Peyer's patch (tissue), 4 donors: ENCODE data around the gene LAMA1. TPM values are rescaled to one million over a fixed set of nuclear protein-coding genes. Genes with fewer than 3 reads are reported as not detected.

Source experiments
- DNase-seq, 3 donors: peaks; one replicate each; pipeline ENCODE4 v3.0.0-alpha.2; 2017 to 2019
- H3K27ac ChIP-seq, 4 donors: fragments of 200-600 bp; sonication (generic); one replicate each; pipeline ENCODE4 v1.5.1; 2016 to 2019
- H3K27me3 ChIP-seq, 2 donors: fragments of 200-600 bp; sonication (generic); one replicate each; pipeline ENCODE4 v1.5.1; 2019
- H3K36me3 ChIP-seq, 3 donors: fragments of 200-600 bp; sonication (generic); one replicate each; pipeline ENCODE4 v1.5.1; 2016 to 2019
- H3K4me1 ChIP-seq, 4 donors: fragments of 200-600 bp; sonication (generic); one replicate each; pipeline ENCODE4 v1.5.1; 2016 to 2019
- H3K4me3 ChIP-seq, 4 donors: fragments of 200-600 bp; sonication (generic); 1 replicate in 3 of 4; 2 replicates in 1 of 4; pipeline ENCODE4 v1.5.1; 2016 to 2019; ENCODE audit warnings: mild to moderate bottlenecking in 1 of 4
- H3K9me3 ChIP-seq, 4 donors: fragments of 200-600 bp; sonication (generic); one replicate each; pipeline ENCODE4 v1.5.1; 2016 to 2019; ENCODE audit warnings: mild to moderate bottlenecking in 1 of 4
- CTCF ChIP-seq, 6 experiments: fragments of 450-650 bp in 4 of 6; fragments of 200-600 bp in 2 of 6; sonication (generic) in 1 of 6; IDR thresholded peaks; one replicate each; pipeline ENCODE4 v1.5.1; 2017 to 2019; ENCODE audit warnings: antibody characterized with exemption in 6 of 6, mild to moderate bottlenecking in 3 of 6, moderate library complexity in 1 of 6
- POLR2A ChIP-seq, 2 donors: fragments of 450-650 bp; IDR thresholded peaks; one replicate each; pipeline ENCODE4 v1.5.1; 2017; ENCODE audit warnings: antibody characterized with exemption in 2 of 2, mild to moderate bottlenecking in 2 of 2, moderate library complexity in 2 of 2
- total RNA-seq, 4 donors: library from RNA; depleted of rRNA; stranded (reverse); fragments of >200 nt; gene quantifications; one replicate each; pipeline ENCODE4 v1.1.0, GENCODE V29; 2016

LAMA1 gene
- total RNA-seq, 4 donors from 2014 or later = 1.8 to 3.5 (median 2.2) TPM; not detected in 1

GRCh38 chr18:7028625-7029024 is 89.0 kb downstream of the LAMA1 start:
- Histone ChIP-seq H3K27me3 (no peaks in the 10 kb centered on the region), H3K4me3 (no peak overlapping the region), H3K36me3 (no peaks in the 10 kb centered on the region), H3K9me3 (no peaks in the 10 kb centered on the region), H3K4me1 (no peaks in the 10 kb centered on the region), H3K27ac (no peak overlapping the region)
- no peak for DNase-seq
- TF ChIP-seq POLR2A (IDR thresholded peaks at IDR 0.05) = no peak
- TF ChIP-seq CTCF (IDR thresholded peaks at IDR 0.05) = no peak

GRCh38 chr18:7025194-7025593 is 92.4 kb downstream of the LAMA1 start:
- no peak overlapping the region for H3K4me3 ChIP-seq
- H3K4me1 ChIP-seq = no peaks in the 10 kb centered on the region
- TF ChIP-seq POLR2A (IDR thresholded peaks at IDR 0.05) (no peak), CTCF (IDR thresholded peaks at IDR 0.05) (no peak)
- H3K36me3 ChIP-seq = no peaks in the 10 kb centered on the region
- no peaks in the 10 kb centered on the region for H3K27me3 ChIP-seq
- no peak overlapping the region for H3K27ac ChIP-seq
- no peaks in the 10 kb centered on the region for H3K9me3 ChIP-seq
- DNase-seq = no peak

DNA sequence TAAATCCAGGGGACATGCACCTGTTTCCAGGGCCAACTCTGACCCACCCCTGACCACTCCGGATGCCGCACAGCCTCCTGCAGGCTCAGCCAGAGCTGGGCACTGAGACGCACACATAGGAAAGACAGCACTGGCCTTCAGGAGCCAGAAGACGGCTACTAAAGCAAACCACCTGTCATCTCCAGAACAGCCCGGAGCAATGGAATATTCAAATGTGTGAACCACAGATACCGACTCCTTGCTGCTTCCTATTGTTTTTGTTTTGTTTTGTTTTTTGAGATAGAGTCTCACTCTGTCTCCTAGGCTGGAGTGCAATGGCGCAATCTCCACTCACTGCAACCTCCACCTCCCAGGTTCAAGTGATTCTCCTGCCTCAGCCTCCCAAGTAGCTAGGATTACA is 94.0 kb downstream of the LAMA1 start:
- Histone ChIP-seq H3K4me3 (no peak overlapping the region), H3K9me3 (no peaks in the 10 kb centered on the region), H3K36me3 (no peaks in the 10 kb centered on the region), H3K27me3 (no peaks in the 10 kb centered on the region), H3K4me1 (no peaks in the 10 kb centered on the region), H3K27ac (no peak overlapping the region)
- no peak for TF ChIP-seq POLR2A (IDR thresholded peaks at IDR 0.05)
- TF ChIP-seq CTCF (IDR thresholded peaks at IDR 0.05) = no peak
- no peak for DNase-seq

DNA sequence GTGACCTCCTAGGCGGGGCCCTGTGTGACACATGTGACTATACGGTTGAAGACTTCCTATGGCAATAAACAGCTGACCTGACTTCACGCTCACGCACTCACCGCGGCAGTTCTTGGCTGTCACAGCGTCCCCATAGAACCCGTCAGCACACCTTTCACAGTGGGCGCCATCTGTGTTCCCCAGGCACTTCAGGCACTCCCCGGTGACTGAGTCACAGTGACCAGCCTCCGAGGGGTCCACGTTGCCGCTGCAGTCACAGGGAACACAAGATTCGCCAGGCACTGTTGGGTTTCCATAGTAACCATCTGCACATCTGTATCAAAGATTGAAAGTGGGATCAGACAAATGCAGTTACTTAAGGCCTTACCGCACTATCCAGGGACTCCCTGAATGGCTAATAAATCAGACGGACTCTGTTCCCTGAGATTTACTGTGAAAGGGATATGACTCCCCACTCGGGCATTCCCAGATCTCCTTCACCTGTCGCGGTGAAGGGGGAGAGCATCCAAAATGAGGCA is 94.5 kb downstream of the LAMA1 start:
- H3K4me3 ChIP-seq = no peak overlapping the region
- TF ChIP-seq CTCF (IDR thresholded peaks at IDR 0.05) (no peak), POLR2A (IDR thresholded peaks at IDR 0.05) (no peak)
- H3K36me3 ChIP-seq = no peaks in the 10 kb centered on the region
- no peak for DNase-seq
- no peaks in the 10 kb centered on the region for H3K27me3 ChIP-seq
- H3K27ac ChIP-seq = no peak overlapping the region
- H3K9me3 ChIP-seq = no peaks in the 10 kb centered on the region
- H3K4me1 ChIP-seq = no peaks in the 10 kb centered on the region

GRCh38 chr18:7021994-7022840 is 95.4 kb downstream of the LAMA1 start:
- no peaks in the 10 kb centered on the region for H3K9me3 ChIP-seq
- no peaks in the 10 kb centered on the region for H3K36me3 ChIP-seq
- DNase-seq = peak in 2 of 3 donors; percentile 53 to 77
- TF ChIP-seq CTCF (IDR thresholded peaks at IDR 0.05) (peak in 4 of 6 experiments; percentile 48 to 96 (median 92)), POLR2A (IDR thresholded peaks at IDR 0.05) (no peak)
- H3K27ac ChIP-seq = no peak overlapping the region
- H3K27me3 ChIP-seq = no peaks in the 10 kb centered on the region
- no peak overlapping the region for H3K4me3 ChIP-seq
- no peaks in the 10 kb centered on the region for H3K4me1 ChIP-seq
